Measurements from ENCODE around the gene C2CD3.
"Not testable (repeated sequence)": the region's sequence is repeated elsewhere in the genome, so short reads cannot be mapped to it uniquely, and the experiment has no call there.

The C2CD3 gene

GRCh38 chr11:74000307-74001133 is 170.3 kb downstream of the C2CD3 start:
- DNase-seq (ENCODE audit: low read depth): no peak

DNA sequence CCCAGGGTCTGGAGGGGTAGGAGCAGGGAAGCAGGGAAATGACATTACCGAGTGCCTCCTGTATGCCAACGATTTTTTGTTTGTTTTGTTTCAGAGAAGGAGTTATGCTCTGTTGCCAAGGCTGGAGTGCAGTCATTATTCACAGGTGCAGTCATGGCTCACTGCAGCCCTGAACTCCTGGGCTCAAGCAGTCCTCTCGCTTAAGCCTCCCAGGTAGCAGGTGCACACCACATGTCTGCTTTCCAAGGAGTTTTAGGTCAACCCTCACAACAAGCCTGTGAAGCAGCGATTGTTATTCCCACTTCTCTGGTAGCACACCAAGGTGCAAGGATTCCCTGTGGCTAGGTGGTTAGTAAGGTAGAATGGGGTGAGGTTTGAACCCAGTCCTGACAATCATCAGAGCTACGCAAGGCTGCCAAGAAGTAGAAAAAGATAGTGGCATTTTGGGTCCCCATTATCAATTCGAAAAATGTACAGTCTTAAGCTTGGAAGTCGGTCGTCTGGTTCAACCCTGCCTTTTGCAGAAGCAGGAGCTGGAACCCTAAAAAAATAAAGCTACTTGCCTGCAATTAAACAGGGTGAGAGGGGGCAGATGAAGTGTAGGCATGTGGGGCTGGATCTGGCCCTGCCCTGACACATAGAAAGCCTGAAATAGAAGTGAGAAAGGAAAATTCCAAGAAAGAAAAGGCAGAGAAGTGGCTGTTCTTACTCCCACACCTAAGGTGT is 171.1 kb downstream of the C2CD3 start:
- DNase-seq (ENCODE audit: low read depth): no peak

- no peak for DNase-seq (ENCODE audit: low read depth)
Observed at GRCh38 chr11:73998846-73999575, 171.8 kb downstream of the C2CD3 start.

DNA sequence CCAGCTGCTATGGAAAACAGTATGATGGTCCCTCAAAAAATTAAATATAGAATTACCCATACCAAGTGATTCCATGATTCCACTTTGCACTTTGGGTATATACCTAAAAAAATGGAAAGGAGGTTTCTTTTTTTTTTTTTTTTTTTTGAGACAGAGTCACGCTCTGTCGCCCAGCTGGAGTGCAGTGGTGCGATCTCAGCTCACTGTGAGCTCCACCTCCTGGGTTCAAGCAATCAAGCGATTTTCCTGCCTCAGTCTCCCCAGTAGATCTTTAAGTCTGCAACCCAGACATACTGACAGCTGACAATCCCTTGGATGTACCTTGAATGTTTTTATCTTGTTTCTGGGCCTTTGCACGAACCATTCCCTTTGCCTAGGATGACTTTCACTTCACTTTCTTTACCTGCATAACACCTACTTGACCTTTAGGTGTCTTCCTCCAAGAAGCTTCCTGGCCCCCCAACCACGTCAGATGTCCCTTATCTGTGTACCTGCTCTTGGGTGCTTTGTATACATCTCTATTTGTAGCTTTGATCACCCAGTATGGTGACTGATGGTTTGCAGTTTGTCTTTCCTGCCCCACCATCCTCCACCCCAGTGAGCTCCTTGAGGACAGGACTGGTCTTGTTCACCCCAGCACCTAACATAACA is 173.6 kb downstream of the C2CD3 start:
- no peak for DNase-seq (ENCODE audit: low read depth)

DNA sequence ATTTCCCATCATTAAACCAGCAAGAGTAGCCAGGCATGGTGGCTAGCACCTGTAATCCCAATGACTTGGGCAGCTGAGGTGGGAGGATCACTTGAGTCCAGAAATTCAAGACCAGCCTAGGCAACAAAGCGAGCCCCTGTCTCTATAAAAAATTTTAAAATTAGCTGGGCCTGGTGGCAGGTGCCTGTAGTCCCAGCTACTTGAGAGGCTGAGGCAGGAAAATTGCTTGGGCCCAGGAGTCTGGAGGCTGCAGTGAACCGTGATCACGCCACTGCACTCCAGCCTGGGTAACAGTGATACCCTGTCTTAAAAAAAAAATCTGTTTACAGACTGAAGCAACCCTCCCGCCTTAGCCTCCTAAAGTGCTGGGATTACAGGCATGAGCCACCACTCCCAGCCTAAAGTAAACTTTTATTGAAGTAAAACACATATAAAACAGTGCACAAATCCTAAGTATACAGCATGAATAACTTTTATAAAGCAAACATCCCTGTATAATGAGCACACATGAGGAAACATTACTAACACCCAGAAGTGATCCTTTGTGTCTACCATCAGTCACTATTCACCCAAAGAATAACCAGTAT is 174.5 kb downstream of the C2CD3 start:
- DNase-seq (ENCODE audit: low read depth): no peak

GRCh38 chr11:73995731-73996130 is 175.1 kb downstream of the C2CD3 start:
- DNase-seq (ENCODE audit: low read depth): no peak

GRCh38 chr11:73995247-73995646 is 175.6 kb downstream of the C2CD3 start:
- no peak for DNase-seq (ENCODE audit: low read depth)

GRCh38 chr11:73991471-73992006 is 179.3 kb downstream of the C2CD3 start:
- no peak for DNase-seq (ENCODE audit: low read depth)

GRCh38 chr11:73990730-73991129 is 180.1 kb downstream of the C2CD3 start:
- DNase-seq (ENCODE audit: low read depth): no peak

DNA sequence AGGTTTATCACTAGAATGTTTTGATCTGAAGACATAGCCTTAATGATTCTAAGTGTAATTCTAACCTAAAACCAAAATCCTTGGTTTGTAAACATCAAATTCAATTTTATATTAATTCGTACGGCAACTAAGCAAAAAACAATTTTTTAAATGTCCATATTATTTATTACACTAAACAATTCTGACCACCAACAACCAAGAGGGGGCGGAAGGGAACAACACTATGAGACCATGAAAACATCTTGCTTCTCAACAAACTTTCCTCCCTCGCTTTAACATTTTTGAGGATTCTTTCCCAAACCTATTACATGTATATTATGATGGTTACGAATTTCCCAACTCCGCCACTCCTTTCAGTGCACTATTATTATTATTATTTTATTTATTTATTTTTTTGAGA is 181.6 kb downstream of the C2CD3 start:
- DNase-seq (ENCODE audit: low read depth): no peak

DNA sequence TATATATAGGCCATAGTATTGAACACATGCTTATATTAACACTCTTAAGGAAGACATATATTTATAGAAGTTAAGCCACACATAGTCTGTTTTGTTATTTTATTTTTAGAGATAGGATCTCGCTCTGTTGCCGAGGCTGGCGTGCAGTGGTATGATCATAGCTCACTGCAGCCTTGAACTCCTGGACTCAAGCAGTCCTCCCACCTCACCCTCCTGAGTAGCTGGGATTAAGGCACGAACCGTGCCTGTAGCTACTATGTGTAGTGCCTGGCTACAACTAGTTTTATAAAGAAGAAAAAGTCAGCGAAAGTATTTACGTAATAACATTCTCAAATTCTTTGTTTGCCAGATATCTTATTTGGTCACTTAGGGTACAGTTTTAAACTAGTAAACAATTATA is 182.6 kb downstream of the C2CD3 start:
- DNase-seq (ENCODE audit: low read depth): no peak

- DNase-seq (ENCODE audit: low read depth): not testable (repeated sequence)
Observed at GRCh38 chr11:73985661-73986060, 185.1 kb downstream of the C2CD3 start.

GRCh38 chr11:73983741-73984538 is 186.9 kb downstream of the C2CD3 start:
- DNase-seq (ENCODE audit: low read depth): no peak

DNA sequence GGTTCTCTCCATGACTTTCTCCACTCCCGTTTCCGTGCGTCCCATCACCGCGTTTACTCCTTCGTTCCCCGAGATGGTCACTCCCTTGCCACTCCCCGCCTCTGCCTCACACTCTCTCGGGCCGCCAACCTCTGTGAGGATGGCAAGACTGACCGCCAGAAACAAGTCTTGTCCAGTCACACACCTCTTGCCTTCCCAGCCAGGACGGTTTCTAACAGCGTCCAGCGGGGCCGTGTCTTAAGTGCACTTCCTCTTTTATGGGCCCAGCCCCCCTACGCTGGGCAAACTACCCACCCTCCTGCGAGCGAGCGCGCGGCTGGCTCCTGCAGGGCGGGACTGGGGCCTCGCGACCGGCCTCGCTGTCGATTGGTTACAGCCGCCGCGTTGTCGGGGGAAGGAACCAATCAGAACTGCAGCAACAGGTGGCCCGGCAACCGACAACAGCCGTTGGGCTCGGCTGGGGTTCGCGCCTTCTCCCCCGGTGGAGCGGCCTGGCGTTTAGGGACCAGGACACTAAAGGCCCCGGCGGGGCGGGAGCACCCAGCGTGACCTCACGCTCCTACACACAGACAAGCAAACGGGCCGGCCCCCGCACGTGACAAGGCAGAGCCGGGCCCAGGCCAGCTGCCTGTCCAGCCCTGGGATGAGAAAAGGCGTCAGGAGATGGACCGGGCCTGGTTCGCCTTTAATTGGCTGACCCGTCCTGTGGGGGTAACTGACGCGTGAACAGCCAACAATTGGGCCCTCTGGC is 187.6 kb downstream of the C2CD3 start:
- DNase-seq (ENCODE audit: low read depth): peak; percentile 53

DNA sequence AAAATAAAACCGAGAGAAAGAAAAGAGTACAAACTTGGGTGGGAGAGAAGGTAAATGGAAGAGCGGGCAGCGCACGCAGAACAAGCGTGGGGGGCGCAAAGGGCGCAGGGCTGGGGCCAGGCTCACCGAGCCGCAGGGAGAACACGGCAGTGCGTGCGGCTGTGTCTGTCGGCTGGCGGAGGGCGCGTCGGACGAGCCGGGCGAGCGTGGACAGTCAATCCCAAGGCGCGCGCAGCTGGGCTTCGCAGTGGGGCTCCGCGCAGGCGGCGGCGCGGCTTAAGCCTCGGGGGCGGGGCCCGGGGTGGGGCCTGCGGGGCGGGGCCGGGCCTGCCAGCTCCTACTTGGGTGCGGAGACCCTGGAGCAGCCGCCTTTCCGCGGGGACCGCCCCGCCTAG is 188.2 kb downstream of the C2CD3 start, which contains the start of gene UCP2:
UCP2 (minus strand) TSS at position 249 of the 395 bp plus-strand sequence. CDS start 4,465 bp downstream, outside the sequence.
- peak; percentile 8 for DNase-seq (ENCODE audit: low read depth)

DNA sequence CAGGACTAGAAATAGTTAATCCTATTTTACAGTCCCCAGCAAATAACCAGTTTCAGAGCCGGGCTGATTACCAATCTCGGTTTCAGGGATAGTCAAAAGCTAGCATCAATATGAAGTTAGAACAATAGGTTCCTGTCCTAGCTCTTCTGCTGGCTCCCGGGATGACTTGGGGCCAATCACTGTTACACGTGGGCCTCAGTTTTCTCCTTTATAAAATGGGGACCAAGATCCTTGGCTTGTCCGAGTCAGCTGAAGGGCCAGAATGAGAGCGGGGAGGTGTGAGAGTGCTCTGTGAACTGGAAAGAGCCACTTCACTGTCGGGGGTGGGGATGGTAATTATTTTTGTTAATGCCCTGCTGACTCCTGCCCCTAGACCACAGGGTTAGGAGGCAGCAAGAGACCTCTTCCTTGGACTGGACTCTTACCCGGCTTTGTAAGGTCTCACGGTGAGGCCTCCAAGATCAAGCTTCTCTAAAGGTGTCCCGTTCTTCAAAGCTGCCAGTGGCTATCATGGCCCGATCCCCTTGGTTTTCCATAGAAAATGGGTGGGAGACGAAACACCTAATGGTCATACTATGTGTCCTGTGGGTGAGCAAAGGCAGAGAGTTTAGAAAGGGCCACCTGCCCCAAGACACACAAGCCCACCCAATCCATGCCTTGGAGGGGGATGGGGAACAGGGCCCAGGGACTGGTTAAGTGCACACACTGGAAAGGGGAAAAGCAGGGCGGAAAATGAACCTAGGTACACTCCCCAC is 189.6 kb downstream of the C2CD3 start:
- DNase-seq (ENCODE audit: low read depth): no peak

DNA sequence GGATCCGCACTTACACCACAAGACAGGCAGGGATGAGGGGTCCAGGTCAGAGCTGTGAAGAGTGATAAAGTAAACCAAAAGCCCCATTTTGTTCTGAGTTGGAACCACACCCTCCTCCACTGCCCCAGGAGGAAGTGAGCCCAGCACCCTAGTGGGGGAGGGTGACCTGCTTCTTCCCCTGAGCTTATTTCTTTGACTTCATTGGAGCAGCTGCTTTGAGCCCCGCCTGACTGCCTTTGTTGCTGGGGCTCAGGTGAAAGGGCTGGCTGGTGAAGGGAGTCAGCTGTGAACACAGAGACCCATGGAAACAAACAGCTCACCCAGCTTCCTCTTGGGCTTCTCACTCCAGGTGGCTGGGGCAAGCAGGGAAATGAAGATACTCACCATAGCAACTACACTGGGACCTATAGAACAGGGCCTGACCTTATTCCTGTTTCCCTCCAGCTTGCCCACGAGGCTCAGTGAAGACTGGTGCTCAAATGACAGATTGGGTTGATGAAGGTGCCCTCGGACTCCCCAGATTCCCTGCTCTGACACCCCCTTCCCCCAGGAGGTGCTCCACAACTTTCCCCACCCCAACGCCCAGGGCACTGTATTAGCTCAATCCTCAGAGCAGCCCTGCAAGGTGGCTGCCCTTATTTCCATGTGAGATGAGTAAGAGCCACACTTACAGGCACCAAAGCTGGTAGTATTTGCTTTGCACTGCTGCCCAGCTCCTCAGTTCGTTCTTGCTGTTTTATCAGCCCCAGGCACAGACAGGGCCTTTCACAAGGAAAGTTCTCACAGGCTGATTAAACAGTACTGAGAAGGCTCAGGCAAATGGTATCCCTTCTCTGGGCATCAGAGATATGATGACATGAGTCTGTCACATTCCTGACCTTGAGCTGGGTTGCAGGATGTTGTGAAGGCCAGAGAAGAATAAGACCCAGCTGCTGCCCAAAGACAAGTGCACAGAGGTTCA is 190.5 kb downstream of the C2CD3 start:
- DNase-seq (ENCODE audit: low read depth): no peak

GRCh38 chr11:73978576-73979086 is 192.2 kb downstream of the C2CD3 start:
- DNase-seq (ENCODE audit: low read depth): no peak
